GM18519 (cell line): ENCODE results near the gene STXBP4.

Experiments
- ATAC-seq: cut with Tn5 transposase; IDR thresholded peaks from one replicate; pipeline ENCODE4 v1.9.1; 2021; ENCODE audit warnings: mild to moderate bottlenecking, moderate library complexity; ENCODE audit not compliant: unreplicated experiment, low FRiP score

The STXBP4 gene

DNA sequence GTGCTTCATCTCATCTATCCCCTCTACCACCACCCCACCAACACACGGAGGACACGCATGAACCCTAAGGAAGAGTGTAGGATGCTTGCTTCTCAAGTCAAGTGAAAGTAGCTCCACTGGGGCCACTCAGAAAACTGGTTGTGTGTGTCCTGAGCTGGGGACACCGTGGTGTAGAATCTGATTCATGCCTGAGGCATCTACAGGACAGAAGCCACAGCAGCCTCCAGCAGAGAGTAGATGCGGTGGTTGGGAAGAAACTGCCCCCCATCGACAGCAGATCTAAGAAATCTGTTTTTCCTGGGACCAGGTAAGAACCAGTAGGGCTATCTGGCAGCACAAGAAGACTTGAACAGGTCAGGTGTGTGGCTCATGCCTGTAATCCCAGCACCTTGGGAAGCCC lies 244.3 kb downstream of the STXBP4 start:
- no peak for ATAC-seq

- no peak for ATAC-seq
These were observed 247.1 kb downstream of the STXBP4 start for GRCh38 chr17:55215711-55216110.

DNA sequence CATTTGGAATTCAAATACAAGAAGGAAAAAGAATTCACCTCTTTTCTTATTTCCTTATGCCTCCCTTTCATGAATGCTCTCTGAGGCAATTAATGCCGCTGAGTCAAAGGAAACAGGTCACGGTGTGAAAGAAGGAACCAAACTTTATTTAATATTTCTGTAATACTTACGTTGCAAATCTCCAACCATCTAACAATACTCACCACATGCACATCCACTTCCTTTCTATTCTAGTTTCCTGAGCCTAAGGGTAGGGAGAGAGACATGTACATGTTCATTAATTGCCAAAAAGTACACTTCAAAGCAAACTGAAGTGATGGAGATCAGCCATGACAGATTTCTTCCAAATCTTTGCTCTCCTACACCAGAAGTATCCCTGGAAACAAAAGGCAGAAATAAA lies 248.3 kb downstream of the STXBP4 start:
- ATAC-seq: no peak

GRCh38 chr17:55219459-55219858 lies 250.9 kb downstream of the STXBP4 start:
- ATAC-seq: no peak

- ATAC-seq: no peak
These were observed 251.4 kb downstream of the STXBP4 start for GRCh38 chr17:55219934-55220333.
